ENCODE measurements around the gene VGLL4.
"Not testable (repeated sequence)": the region's sequence is repeated elsewhere in the genome, so short reads cannot be mapped to it uniquely, and the experiment has no call there.

Gene VGLL4

DNA sequence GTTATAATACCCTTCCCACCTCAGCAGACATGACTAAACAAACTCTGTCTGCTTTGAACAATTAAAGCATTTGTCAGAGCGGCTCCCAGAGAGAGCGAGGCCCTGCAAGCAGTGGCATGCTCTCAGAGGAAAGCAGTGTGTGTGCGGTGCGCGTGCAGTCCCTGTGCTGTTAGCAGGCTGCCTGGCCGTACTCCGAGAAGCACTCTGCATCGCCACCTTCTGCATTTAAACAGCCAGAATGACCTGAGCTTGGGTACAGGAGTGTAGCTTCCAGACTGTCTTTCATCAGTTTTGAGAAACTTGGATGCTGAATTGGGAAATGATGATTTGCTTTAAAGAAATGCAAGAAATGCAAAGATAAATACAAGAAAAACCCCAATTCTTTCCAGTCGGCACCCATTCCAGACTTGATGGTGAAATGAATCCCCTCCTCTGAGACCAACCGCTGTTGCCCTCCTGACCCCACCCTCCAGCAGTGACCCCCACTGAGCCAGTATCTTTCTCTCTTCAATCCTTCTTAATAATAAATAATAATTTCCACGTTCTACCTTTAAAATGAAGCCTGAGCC is 113.5 kb downstream of the VGLL4 start:
- H3K4me3 ChIP-seq (replicated peaks in 1 of 2; ENCODE audit: low read depth in 2 of 2, low read length in 2 of 2), result no peak overlapping the region
- DNase-seq (ENCODE audit: low read depth in 2 of 2), result peak; percentile 95 to 97
- peak; percentile 27 for TF ChIP-seq CTCF (IDR thresholded peaks at IDR 0.05; ENCODE audit: low read depth, low read length)

DNA sequence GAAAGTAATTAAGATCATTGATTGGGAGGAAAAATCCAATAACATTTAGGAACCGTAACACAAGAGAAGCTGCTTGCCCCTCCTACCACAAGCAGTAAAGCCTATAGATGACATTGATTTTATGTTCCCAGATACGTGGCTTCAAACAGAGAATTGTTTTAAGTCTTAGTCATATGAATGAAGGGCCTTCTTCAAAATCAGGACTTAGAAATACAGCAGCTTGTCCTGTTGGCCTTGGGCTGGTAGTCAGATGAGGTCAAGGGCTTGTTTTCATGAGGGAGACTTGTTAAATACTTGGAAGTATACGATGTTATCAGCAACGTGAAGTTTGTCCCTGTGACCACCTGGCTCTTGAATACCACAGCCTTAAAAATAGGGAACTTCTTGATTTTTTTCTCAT is 114.4 kb downstream of the VGLL4 start:
- peak in 1 of 2 donors; percentile 37 for DNase-seq (ENCODE audit: low read depth in 2 of 2)
- no peak overlapping the region for H3K4me3 ChIP-seq (replicated peaks in 1 of 2; ENCODE audit: low read depth in 2 of 2, low read length in 2 of 2)
- TF ChIP-seq CTCF (IDR thresholded peaks at IDR 0.05; ENCODE audit: low read depth, low read length), result no peak

GRCh38 chr3:11526121-11526520 is 117.6 kb downstream of the VGLL4 start:
- H3K4me3 ChIP-seq (replicated peaks in 1 of 2; ENCODE audit: low read depth in 2 of 2, low read length in 2 of 2); DNase-seq (ENCODE audit: low read depth in 2 of 2): not testable (repeated sequence)

- H3K4me3 ChIP-seq (replicated peaks in 1 of 2; ENCODE audit: low read depth in 2 of 2, low read length in 2 of 2), result no peak overlapping the region
- DNase-seq (ENCODE audit: low read depth in 2 of 2), result no peak
- no peak for TF ChIP-seq CTCF (IDR thresholded peaks at IDR 0.05; ENCODE audit: low read depth, low read length)
Observed at GRCh38 chr3:11523572-11524101, 120.1 kb downstream of the VGLL4 start.

DNA sequence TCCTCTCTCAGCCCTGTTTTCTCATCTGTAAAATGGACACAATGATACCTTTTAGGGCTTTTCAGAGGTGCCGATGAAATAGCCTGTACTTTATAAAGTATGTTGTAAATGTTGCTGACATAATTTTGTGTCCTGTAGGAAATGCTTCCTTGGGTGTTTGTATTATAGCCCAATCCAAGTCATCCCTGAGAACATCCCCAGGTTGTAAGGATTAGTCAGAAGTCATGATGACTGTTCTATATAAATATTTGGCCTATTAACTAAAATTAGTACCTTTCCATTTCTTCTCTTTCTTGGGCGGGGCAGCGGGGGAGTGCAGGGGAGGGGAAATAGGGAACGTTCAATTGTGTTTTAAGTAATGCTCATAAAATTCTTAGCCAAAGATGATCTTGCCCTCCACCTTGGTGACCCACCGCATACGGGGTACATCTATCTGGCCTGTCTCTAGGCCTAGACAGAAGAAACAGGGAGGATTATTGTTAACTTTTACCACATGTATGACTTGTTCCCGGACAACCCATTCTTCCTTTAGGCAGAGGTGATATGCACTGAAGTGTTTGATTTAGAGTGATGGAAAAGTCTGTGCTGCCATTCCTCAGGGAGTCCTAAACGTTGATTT is 120.7 kb downstream of the VGLL4 start:
- DNase-seq (ENCODE audit: low read depth in 2 of 2), result peak in 1 of 2 donors; percentile 28
- no peak overlapping the region for H3K4me3 ChIP-seq (replicated peaks in 1 of 2; ENCODE audit: low read depth in 2 of 2, low read length in 2 of 2)
- no peak for TF ChIP-seq CTCF (IDR thresholded peaks at IDR 0.05; ENCODE audit: low read depth, low read length)

DNA sequence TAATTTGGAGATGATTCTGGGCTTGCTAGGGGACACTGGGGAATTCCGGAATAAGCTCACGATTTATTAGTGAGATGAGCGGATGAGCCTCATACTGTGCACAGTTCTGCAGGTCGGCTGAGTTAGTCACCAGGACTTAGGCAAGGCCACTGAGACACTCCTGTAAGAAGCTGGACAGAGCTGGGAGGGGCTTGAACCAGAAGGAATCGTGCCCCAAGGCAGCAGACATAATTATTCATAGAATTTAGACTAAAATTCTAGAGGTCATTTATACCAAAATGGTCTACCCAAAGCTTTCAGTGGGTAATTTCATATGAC is 121.4 kb downstream of the VGLL4 start:
- no peak for TF ChIP-seq CTCF (IDR thresholded peaks at IDR 0.05; ENCODE audit: low read depth, low read length)
- peak in 1 of 2 donors; percentile 43 for DNase-seq (ENCODE audit: low read depth in 2 of 2)
- no peak overlapping the region for H3K4me3 ChIP-seq (replicated peaks in 1 of 2; ENCODE audit: low read depth in 2 of 2, low read length in 2 of 2)

DNA sequence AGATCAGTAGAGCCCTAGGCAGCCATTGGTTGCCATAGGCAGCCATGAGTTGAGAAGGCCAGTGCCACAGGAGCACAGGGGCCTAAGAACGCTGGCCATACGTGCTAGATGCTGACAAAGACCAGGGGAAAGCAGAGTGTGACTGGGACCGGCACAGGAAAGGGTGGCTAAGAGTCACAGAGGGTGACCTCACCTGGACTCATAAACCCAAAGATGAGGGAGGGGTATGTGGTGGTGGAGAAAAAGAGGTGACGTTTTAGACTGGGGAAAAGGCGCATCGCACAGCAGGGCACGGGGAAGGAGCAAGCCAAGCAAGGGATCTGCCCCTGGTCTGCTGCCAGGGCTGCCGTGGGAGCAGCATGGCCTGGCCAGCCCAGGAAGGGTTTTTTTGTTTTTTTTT is 122.5 kb downstream of the VGLL4 start:
- no peak for DNase-seq (ENCODE audit: low read depth in 2 of 2)
- TF ChIP-seq CTCF (IDR thresholded peaks at IDR 0.05; ENCODE audit: low read depth, low read length), result no peak
- no peak overlapping the region for H3K4me3 ChIP-seq (replicated peaks in 1 of 2; ENCODE audit: low read depth in 2 of 2, low read length in 2 of 2)

Measured in cardiac fibroblast (primary cell).